ENCODE measurements around the gene COL20A1. TPM values are rescaled to one million over a fixed set of nuclear protein-coding genes. Genes with fewer than 3 reads are reported as not detected.

Gene COL20A1
- total RNA-seq, 1 experiment from 2014 or later: 0.23 TPM

GRCh38 chr20:63325021-63325471, 32.1 kb downstream of the COL20A1 start:
- no TSS peak for BruUV-seq (replicated peaks)

GRCh38 chr20:63325554-63326313, 32.7 kb downstream of the COL20A1 start:
- intact Hi-C loops (cut with micrococcal nuclease; ENCODE audit: unreplicated experiment): no loop called here
- ChIA-PET POLR2A (interaction anchor here (0.6 kb wide), 1 partner anchor 8 kb away, joined by 3 read pairs; no protein-coding TSS in a partner anchor), CTCF (no interaction called here)

More at GRCh38 chr20:63325021-63325471, 32.1 kb downstream of the COL20A1 start:
- in situ Hi-C loops (cut with HindIII; ENCODE audit: low pct_unique_long_range_greater_than_20kb, low sequenced_read_pairs) (no loop called here), intact Hi-C loops (cut with micrococcal nuclease; ENCODE audit: unreplicated experiment) (no loop called here)
- ATAC-seq (no peak), DNase-seq (ENCODE audit: low read depth, low spot score) (no peak)
- TF ChIP-seq REST (IDR thresholded peaks at IDR 0.05; ENCODE audit: insufficient read depth in 1 of 2, low read depth in 2 of 2, low read length in 1 of 2) (no peak), POLR2AphosphoS5 (IDR thresholded peaks at IDR 0.05; ENCODE audit: low read depth, low read length) (no peak), CTCF (IDR thresholded peaks at IDR 0.05) (no peak), TCF7L2 (IDR thresholded peaks at IDR 0.05; ENCODE audit: low read depth, low read length) (no peak), SIN3A (IDR thresholded peaks at IDR 0.05; ENCODE audit: borderline replicate concordance, insufficient read depth, low read depth, low read length) (no peak)
- H3K4me1 ChIP-seq (ENCODE audit: control insufficient read depth, insufficient read depth, low read length): no peaks in the 10 kb centered on the region
- H3K9me3 ChIP-seq (ENCODE audit: control insufficient read depth, insufficient read depth, low read depth, low read length): no peaks in the 10 kb centered on the region
- ChIA-PET POLR2A (no interaction called here), CTCF (no interaction called here)
- H3K36me3 ChIP-seq (ENCODE audit: control insufficient read depth, insufficient read depth, low read length): no peaks in the 10 kb centered on the region
- H3K4me3 ChIP-seq (ENCODE audit: low read depth in 2 of 2, low read length in 2 of 2): no peak overlapping the region
- H3K27ac ChIP-seq (ENCODE audit: low read length): no peak overlapping the region
- no peaks in the 10 kb centered on the region for H3K27me3 ChIP-seq (ENCODE audit: control insufficient read depth, insufficient read depth, low read length)

More at GRCh38 chr20:63325554-63326313, 32.7 kb downstream of the COL20A1 start:
- TF ChIP-seq REST (IDR thresholded peaks at IDR 0.05; ENCODE audit: insufficient read depth in 1 of 2, low read depth in 2 of 2, low read length in 1 of 2): no peak
- TF ChIP-seq CTCF (IDR thresholded peaks at IDR 0.05): no peak
- TF ChIP-seq POLR2AphosphoS5 (IDR thresholded peaks at IDR 0.05; ENCODE audit: low read depth, low read length): no peak
- TF ChIP-seq SIN3A (IDR thresholded peaks at IDR 0.05; ENCODE audit: borderline replicate concordance, insufficient read depth, low read depth, low read length): no peak
- TF ChIP-seq TCF7L2 (IDR thresholded peaks at IDR 0.05; ENCODE audit: low read depth, low read length): no peak
- in situ Hi-C loops (cut with HindIII; ENCODE audit: low pct_unique_long_range_greater_than_20kb, low sequenced_read_pairs): no loop called here
- Histone ChIP-seq H3K27me3 (ENCODE audit: control insufficient read depth, insufficient read depth, low read length) (no peaks in the 10 kb centered on the region), H3K9me3 (ENCODE audit: control insufficient read depth, insufficient read depth, low read depth, low read length) (no peaks in the 10 kb centered on the region), H3K4me1 (ENCODE audit: control insufficient read depth, insufficient read depth, low read length) (no peaks in the 10 kb centered on the region), H3K36me3 (ENCODE audit: control insufficient read depth, insufficient read depth, low read length) (no peaks in the 10 kb centered on the region), H3K27ac (ENCODE audit: low read length) (no peak overlapping the region), H3K4me3 (ENCODE audit: low read depth in 2 of 2, low read length in 2 of 2) (no peak overlapping the region)
- no peak for DNase-seq (ENCODE audit: low read depth, low spot score)
- BruUV-seq (replicated peaks): no TSS peak
- no peak for ATAC-seq
